NOMO-1 treated with dmso at 0.1 percent for 144 hours (cell line): ENCODE results near the gene MED7.

ENCODE experiments used
- DNase-seq: peaks from one replicate; lab custom pipeline; 2025; ENCODE audit not compliant: unreplicated experiment; lab: John Stamatoyannopoulos, UW

MED7 gene

GRCh38 chr5:157164521-157164920 is 21.9 kb upstream of the MED7 start:
- no peak for DNase-seq

- no peak for DNase-seq
These were observed 20.4 kb upstream of the MED7 start for GRCh38 chr5:157162919-157163510.

- DNase-seq, result no peak
These were observed 19.3 kb upstream of the MED7 start for GRCh38 chr5:157161996-157162395.

- no peak for DNase-seq
These were observed 17.3 kb upstream of the MED7 start for GRCh38 chr5:157160001-157160400.

- no peak for DNase-seq
These were observed 16.6 kb upstream of the MED7 start for GRCh38 chr5:157159209-157159751.

- no peak for DNase-seq
These were observed 14.7 kb upstream of the MED7 start for GRCh38 chr5:157157293-157157891.

GRCh38 chr5:157155297-157155696 is 12.6 kb upstream of the MED7 start:
- no peak for DNase-seq

- no peak for DNase-seq
These were observed 8.3 kb upstream of the MED7 start for GRCh38 chr5:157150995-157151394.

GRCh38 chr5:157148734-157149615 is 6.3 kb upstream of the MED7 start:
- peak; percentile 16 for DNase-seq

GRCh38 chr5:157143127-157143971 is 684 bp upstream of the MED7 start:
- DNase-seq, result peak; percentile 52

- no peak for DNase-seq
These were observed 5.0 kb downstream of the MED7 start for GRCh38 chr5:157137691-157138090.

- no peak for DNase-seq
These were observed 10.4 kb downstream of the MED7 start for GRCh38 chr5:157132281-157132612.

GRCh38 chr5:157130925-157131324 is 11.7 kb downstream of the MED7 start:
- DNase-seq, result peak; percentile 47

GRCh38 chr5:157121709-157122108 is 21.0 kb downstream of the MED7 start:
- DNase-seq, result no peak

GRCh38 chr5:157120102-157120501 is 22.6 kb downstream of the MED7 start:
- DNase-seq, result no peak

- DNase-seq, result no peak
These were observed 26.1 kb downstream of the MED7 start for GRCh38 chr5:157116483-157116954.

- DNase-seq, result no peak
These were observed 27.2 kb downstream of the MED7 start for GRCh38 chr5:157115502-157115901.

- no peak for DNase-seq
These were observed 27.7 kb downstream of the MED7 start for GRCh38 chr5:157115012-157115411.

- DNase-seq, result no peak
These were observed 29.7 kb downstream of the MED7 start for GRCh38 chr5:157113002-157113401.

GRCh38 chr5:157109744-157110143 is 32.9 kb downstream of the MED7 start:
- peak; percentile 18 for DNase-seq

- peak; percentile 15 for DNase-seq
These were observed 33.7 kb downstream of the MED7 start, which contains the start of gene HAVCR2 for GRCh38 chr5:157108976-157109375. HAVCR2 (minus strand) TSS chr5:157109044; CDS start chr5:157108983, 61 bp downstream.
